Peyer's patch (tissue), 4 donors: ENCODE measurements around the gene CRY2. TPM values are rescaled to one million over a fixed set of nuclear protein-coding genes. Genes with fewer than 3 reads are reported as not detected.
A peak's percentile ranks its signal among the peaks of the same experiment; 100 is the strongest.

Source experiments
- DNase-seq, 3 donors: peaks; one replicate each; pipeline ENCODE4 v3.0.0-alpha.2; 2017 to 2019
- H3K27ac ChIP-seq, 4 donors: fragments of 200-600 bp; sonication (generic); one replicate each; pipeline ENCODE4 v1.5.1; 2016 to 2019
- H3K27me3 ChIP-seq, 2 donors: fragments of 200-600 bp; sonication (generic); one replicate each; pipeline ENCODE4 v1.5.1; 2019
- H3K36me3 ChIP-seq, 3 donors: fragments of 200-600 bp; sonication (generic); one replicate each; pipeline ENCODE4 v1.5.1; 2016 to 2019
- H3K4me1 ChIP-seq, 4 donors: fragments of 200-600 bp; sonication (generic); one replicate each; pipeline ENCODE4 v1.5.1; 2016 to 2019
- H3K4me3 ChIP-seq, 4 donors: fragments of 200-600 bp; sonication (generic); 1 replicate in 3 of 4; 2 replicates in 1 of 4; pipeline ENCODE4 v1.5.1; 2016 to 2019; ENCODE audit warnings: mild to moderate bottlenecking in 1 of 4
- H3K9me3 ChIP-seq, 4 donors: fragments of 200-600 bp; sonication (generic); one replicate each; pipeline ENCODE4 v1.5.1; 2016 to 2019; ENCODE audit warnings: mild to moderate bottlenecking in 1 of 4
- POLR2A ChIP-seq, 2 donors: fragments of 450-650 bp; IDR thresholded peaks; one replicate each; pipeline ENCODE4 v1.5.1; 2017; ENCODE audit warnings: antibody characterized with exemption in 2 of 2, mild to moderate bottlenecking in 2 of 2, moderate library complexity in 2 of 2
- total RNA-seq, 4 donors: library from RNA; depleted of rRNA; stranded (reverse); fragments of >200 nt; gene quantifications; one replicate each; pipeline ENCODE4 v1.1.0, GENCODE V29; 2016
- TF ChIP-seq, protein P1 (sequence below), 6 experiments: fragments of 450-650 bp in 4 of 6; fragments of 200-600 bp in 2 of 6; sonication (generic) in 1 of 6; IDR thresholded peaks; one replicate each; pipeline ENCODE4 v1.5.1; 2017 to 2019; ENCODE audit warnings: antibody characterized with exemption in 6 of 6, mild to moderate bottlenecking in 3 of 6, moderate library complexity in 1 of 6

The CRY2 gene
- total RNA-seq, 4 donors from 2014 or later: 37.7 to 67.6 (median 66.0) TPM

DNA sequence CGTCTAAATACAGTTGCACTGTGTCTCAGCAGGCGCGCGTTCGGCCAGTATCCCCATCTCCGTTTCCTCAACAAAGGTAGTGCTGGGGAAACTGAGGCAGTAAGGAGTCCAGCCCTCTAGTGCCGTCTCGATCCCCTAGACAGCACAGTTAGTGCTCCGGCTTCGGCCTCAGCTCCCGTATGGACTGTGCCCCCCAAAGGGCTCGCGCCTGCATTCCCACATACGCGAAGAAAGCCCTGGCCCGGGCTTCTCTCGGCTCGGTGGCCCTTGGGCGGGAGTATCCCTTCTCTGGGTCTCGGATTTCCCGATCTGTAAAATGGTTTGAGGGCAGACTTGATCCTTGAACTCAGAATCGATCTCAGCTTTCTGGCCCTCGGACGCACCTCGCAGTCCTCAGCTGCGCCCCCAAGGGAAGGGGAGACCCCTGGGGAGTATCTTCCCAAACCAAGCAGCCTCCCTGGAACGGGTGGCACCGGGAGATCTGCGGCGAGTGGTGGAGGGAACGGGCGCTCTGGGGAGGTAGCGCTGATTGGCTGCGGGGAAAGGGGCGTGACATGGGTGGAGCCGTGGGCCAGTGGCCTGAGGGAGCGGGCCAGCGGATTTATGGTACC, 71.2 kb downstream of the CRY2 start:
- Histone ChIP-seq H3K27ac (peak overlapping the region; percentile 87 to 97 (median 88)), H3K9me3 (no peaks in the 10 kb centered on the region), H3K36me3 (peaks cover 0 to 28% (median 0%) of the 10 kb centered on the region in 3 donors), H3K27me3 (peaks cover 0 to 18% of the 10 kb centered on the region in 2 donors), H3K4me3 (peak overlapping the region; percentile 75 to 95 (median 81)), H3K4me1 (peaks cover 3 to 32% (median 14%) of the 10 kb centered on the region in 4 donors)
- TF ChIP-seq POLR2A (IDR thresholded peaks at IDR 0.05): peak; percentile 40 to 79
- TF ChIP-seq, protein P1, sequence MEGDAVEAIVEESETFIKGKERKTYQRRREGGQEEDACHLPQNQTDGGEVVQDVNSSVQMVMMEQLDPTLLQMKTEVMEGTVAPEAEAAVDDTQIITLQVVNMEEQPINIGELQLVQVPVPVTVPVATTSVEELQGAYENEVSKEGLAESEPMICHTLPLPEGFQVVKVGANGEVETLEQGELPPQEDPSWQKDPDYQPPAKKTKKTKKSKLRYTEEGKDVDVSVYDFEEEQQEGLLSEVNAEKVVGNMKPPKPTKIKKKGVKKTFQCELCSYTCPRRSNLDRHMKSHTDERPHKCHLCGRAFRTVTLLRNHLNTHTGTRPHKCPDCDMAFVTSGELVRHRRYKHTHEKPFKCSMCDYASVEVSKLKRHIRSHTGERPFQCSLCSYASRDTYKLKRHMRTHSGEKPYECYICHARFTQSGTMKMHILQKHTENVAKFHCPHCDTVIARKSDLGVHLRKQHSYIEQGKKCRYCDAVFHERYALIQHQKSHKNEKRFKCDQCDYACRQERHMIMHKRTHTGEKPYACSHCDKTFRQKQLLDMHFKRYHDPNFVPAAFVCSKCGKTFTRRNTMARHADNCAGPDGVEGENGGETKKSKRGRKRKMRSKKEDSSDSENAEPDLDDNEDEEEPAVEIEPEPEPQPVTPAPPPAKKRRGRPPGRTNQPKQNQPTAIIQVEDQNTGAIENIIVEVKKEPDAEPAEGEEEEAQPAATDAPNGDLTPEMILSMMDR (IDR thresholded peaks at IDR 0.05): no peak
- DNase-seq: peak; percentile 86 to 92 (median 92)

GRCh38 chr11:45918962-45919675, 71.8 kb downstream of the CRY2 start:
- Histone ChIP-seq H3K36me3 (peaks cover 0 to 21% (median 0%) of the 10 kb centered on the region in 3 donors), H3K4me3 (peak overlapping the region; percentile 75 to 95 (median 81)), H3K9me3 (no peaks in the 10 kb centered on the region), H3K27ac (peak overlapping the region in 3 of 4 donors; percentile 87 to 89 (median 87)), H3K27me3 (peaks cover 0 to 18% of the 10 kb centered on the region in 2 donors), H3K4me1 (peaks cover 3 to 32% (median 14%) of the 10 kb centered on the region in 4 donors)
- DNase-seq: peak in 1 of 3 donors; percentile 40
- TF ChIP-seq, protein P1 (IDR thresholded peaks at IDR 0.05): no peak
- TF ChIP-seq POLR2A (IDR thresholded peaks at IDR 0.05): no peak

GRCh38 chr11:45919806-45920530, 72.7 kb downstream of the CRY2 start:
- Histone ChIP-seq H3K4me1 (peaks cover 3 to 32% (median 14%) of the 10 kb centered on the region in 4 donors), H3K4me3 (no peak overlapping the region), H3K9me3 (no peaks in the 10 kb centered on the region), H3K36me3 (peaks cover 0 to 12% (median 0%) of the 10 kb centered on the region in 3 donors), H3K27ac (peak overlapping the region in 1 of 4 donors; percentile 89), H3K27me3 (peaks cover 0 to 18% of the 10 kb centered on the region in 2 donors)
- no peak for DNase-seq
- no peak for TF ChIP-seq POLR2A (IDR thresholded peaks at IDR 0.05)
- TF ChIP-seq, protein P1 (IDR thresholded peaks at IDR 0.05): no peak

DNA sequence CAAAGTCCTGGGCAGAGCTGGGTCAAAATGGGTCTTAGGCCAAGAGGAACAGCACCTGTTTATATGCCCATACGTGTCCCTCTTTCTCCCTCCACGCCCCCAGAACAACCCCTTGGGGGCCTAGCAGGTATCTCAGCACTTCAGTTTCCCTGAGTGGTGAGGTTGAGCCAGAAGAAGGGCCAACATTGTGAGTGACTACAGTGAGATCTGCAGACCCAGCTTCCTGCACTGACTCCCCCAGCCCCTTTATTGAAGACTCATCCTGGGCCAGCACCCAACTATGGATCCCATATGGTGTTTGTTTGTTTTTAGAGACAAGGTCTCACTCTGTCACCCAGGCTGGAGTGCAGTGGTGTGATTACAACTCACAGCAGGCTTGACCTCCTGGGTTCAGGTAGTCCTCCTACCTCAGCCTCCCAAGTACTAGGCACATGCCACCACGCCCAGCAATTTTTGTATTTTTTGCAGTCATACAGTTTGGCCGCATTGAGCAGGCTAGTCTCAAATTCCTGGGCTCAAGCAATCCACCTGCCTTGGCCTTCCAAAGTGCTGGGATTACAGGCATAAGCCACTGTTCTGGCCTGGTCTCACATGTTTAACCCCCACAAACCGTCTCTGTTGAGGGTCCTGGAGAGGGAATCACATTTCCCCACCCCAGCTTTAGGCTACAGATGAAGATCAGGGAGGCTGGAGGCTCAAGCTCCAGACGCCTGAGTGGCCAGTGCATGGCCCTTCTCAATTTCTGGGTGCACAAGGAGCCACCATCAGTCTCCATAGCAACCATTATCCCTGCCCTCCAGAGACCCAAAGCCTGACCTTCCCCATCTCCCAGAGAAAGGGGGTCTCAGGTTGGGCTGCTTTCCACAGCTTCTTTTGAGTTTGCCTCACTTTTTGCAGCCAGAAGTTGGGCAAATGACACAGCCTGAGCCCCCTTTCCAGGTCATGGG, 73.5 kb downstream of the CRY2 start:
- DNase-seq: no peak
- Histone ChIP-seq H3K27ac (no peak overlapping the region), H3K27me3 (peaks cover 0 to 18% of the 10 kb centered on the region in 2 donors), H3K4me1 (peaks cover 3 to 32% (median 14%) of the 10 kb centered on the region in 4 donors), H3K9me3 (no peaks in the 10 kb centered on the region), H3K36me3 (peaks cover 0 to 4% (median 0%) of the 10 kb centered on the region in 3 donors), H3K4me3 (no peak overlapping the region)
- TF ChIP-seq, protein P1 (IDR thresholded peaks at IDR 0.05): no peak
- TF ChIP-seq POLR2A (IDR thresholded peaks at IDR 0.05): no peak
